ENCODE measurements around the gene ARHGAP27.
A peak's percentile ranks its signal among the peaks of the same experiment; 100 is the strongest.

ARHGAP27 gene

DNA sequence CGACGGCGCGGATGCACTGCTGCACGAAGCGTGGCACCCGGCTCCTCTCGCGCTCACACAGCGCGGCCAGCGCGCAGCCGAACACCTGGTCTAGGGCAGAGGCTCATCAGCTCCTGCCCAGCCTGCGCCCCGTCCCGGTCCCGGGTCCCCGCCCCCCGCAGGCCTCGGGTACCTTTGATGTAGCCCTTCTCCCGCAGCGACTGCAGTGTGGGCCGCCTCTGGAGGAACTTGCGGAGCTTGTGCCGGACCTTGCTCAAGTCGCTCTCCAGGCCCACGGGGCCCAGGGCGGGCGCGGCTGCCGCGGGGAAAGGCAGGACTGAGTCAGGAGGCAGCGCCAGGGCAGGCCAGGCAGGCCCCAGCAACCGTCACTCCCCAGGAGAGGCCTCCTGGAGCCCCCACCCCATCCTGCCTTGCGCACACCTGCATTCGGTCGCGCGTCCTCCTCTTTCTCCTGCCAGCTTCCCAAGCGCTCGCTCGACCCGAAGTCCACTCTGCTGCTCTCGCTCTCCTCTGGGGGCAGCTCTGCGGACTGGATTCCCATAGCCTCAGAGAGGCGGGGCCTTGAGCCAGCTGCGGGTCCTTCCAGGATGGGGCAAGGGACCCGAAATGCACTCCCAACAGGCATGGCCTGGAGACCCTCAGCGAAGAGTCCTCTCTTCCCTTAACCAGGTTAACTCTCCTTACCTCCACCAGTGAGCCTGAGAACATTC is 36.0 kb downstream of the ARHGAP27 start:
- H2AK5ac ChIP-seq (ENCODE audit: low read length, severe bottlenecking): no peak overlapping the region
- no peak overlapping the region for H3K23ac ChIP-seq (ENCODE audit: low read length in 2 of 2)
- peaks cover 15 to 27% of the 10 kb centered on the region in 2 experiments for H3K36me3 ChIP-seq (ENCODE audit: control insufficient read depth in 1 of 2, insufficient read depth in 2 of 2, low read depth in 1 of 2, low read length in 2 of 2)
- peaks cover 0 to 10% of the 10 kb centered on the region in 2 experiments for H3K27me3 ChIP-seq (ENCODE audit: control insufficient read depth in 1 of 2, insufficient read depth in 1 of 2, low read length in 2 of 2)
- no peaks in the 10 kb centered on the region for H3K79me1 ChIP-seq (replicated peaks; ENCODE audit: low read length, poor library complexity, severe bottlenecking)
- H2BK12ac ChIP-seq (ENCODE audit: low read length in 2 of 2): no peak overlapping the region
- H3K14ac ChIP-seq (ENCODE audit: low read length in 2 of 2): no peak overlapping the region
- no peak for DNase-seq
- H3K9me3 ChIP-seq (ENCODE audit: control insufficient read depth, low read length): no peaks in the 10 kb centered on the region
- H2BK120ac ChIP-seq (ENCODE audit: low read depth, low read length): no peak overlapping the region
- no peak overlapping the region for H3K4ac ChIP-seq (ENCODE audit: low read depth in 1 of 2, low read length in 2 of 2)
- no peak overlapping the region for H3K4me2 ChIP-seq (ENCODE audit: low read length, poor library complexity, severe bottlenecking)
- no peak overlapping the region for H3K9ac ChIP-seq (ENCODE audit: low read length)
- H3K27ac ChIP-seq (ENCODE audit: low read length, poor library complexity, severe bottlenecking): no peak overlapping the region
- H4K91ac ChIP-seq (ENCODE audit: low read length): no peak overlapping the region
- H2BK5ac ChIP-seq (ENCODE audit: low read depth, low read length, poor library complexity, severe bottlenecking): no peak overlapping the region
- no peak overlapping the region for H2AFZ ChIP-seq (ENCODE audit: low read depth, low read length)
- no peak overlapping the region for H3K4me3 ChIP-seq (ENCODE audit: insufficient read depth in 1 of 2, low read depth in 1 of 2, low read length in 2 of 2)
- H4K8ac ChIP-seq (ENCODE audit: low read length): no peak overlapping the region
- peaks cover 9% of the 10 kb centered on the region for H3K4me1 ChIP-seq (ENCODE audit: control insufficient read depth, insufficient read depth, low read depth, low read length)
- H3K18ac ChIP-seq (ENCODE audit: low read depth in 1 of 2, low read length in 2 of 2): no peak overlapping the region
- WGBS: 97% methylated on average over 50 of the region's 50 CpGs
- H2BK15ac ChIP-seq (ENCODE audit: low read depth, poor library complexity, severe bottlenecking): no peak overlapping the region

GRCh38 chr17:45395569-45396415 is 36.9 kb downstream of the ARHGAP27 start:
- H4K8ac ChIP-seq (ENCODE audit: low read length): peak overlapping the region; percentile 89

DNA sequence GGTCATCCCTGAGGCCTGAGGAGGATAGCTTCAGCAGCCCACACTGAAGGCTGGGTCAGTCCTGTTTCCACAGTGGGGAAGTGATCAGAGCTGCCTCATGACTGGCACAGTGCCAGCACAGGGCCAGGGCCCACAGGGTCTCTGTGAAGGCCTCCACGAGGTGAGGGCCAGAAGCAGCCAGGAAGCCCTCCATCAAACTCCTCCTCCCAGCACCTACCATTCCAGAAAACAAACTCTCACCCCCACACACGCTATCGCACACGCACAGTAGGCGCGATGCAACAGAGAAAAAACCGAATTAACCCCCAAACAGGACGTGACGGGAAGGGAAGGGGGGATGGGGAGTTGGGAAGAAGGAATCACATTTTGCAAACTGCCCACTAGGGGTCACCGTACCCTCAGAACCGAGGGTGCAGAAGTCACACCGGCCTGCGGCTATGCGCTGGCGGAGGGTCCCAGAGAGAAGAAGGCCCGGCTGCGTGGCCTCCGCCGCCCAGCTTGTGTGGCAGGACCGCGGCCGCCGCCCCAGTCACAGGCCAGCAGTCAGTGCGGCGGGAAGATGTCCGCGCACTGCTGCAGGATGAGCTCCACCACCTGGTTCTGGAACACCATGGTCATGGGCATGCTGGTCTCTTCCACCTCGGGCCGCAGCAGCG is 37.6 kb downstream of the ARHGAP27 start:
- WGBS: 18% methylated on average over 24 of the region's 30 CpGs
- peak; percentile 81 for DNase-seq

More at GRCh38 chr17:45395569-45396415, 36.9 kb downstream of the ARHGAP27 start:
- Histone ChIP-seq H3K9ac (ENCODE audit: low read length) (peak overlapping the region; percentile 57), H3K18ac (ENCODE audit: low read depth in 1 of 2, low read length in 2 of 2) (peak overlapping the region in 1 of 2 experiments; percentile 29), H3K79me1 (replicated peaks; ENCODE audit: low read length, poor library complexity, severe bottlenecking) (no peaks in the 10 kb centered on the region), H2AK5ac (ENCODE audit: low read length, severe bottlenecking) (no peak overlapping the region), H2BK5ac (ENCODE audit: low read depth, low read length, poor library complexity, severe bottlenecking) (no peak overlapping the region), H3K23ac (ENCODE audit: low read length in 2 of 2) (no peak overlapping the region), H2BK15ac (ENCODE audit: low read depth, poor library complexity, severe bottlenecking) (no peak overlapping the region), H3K9me3 (ENCODE audit: control insufficient read depth, low read length) (no peaks in the 10 kb centered on the region), H3K4me3 (ENCODE audit: insufficient read depth in 1 of 2, low read depth in 1 of 2, low read length in 2 of 2) (peak overlapping the region in 1 of 2 experiments; percentile 47), H3K4ac (ENCODE audit: low read depth in 1 of 2, low read length in 2 of 2) (no peak overlapping the region), H2AFZ (ENCODE audit: low read depth, low read length) (peak overlapping the region; percentile 55), H3K27ac (ENCODE audit: low read length, poor library complexity, severe bottlenecking) (no peak overlapping the region), H3K4me2 (ENCODE audit: low read length, poor library complexity, severe bottlenecking) (peak overlapping the region; percentile 12), H2BK12ac (ENCODE audit: low read length in 2 of 2) (no peak overlapping the region), H2BK120ac (ENCODE audit: low read depth, low read length) (peak overlapping the region; percentile 13), H3K27me3 (ENCODE audit: control insufficient read depth in 1 of 2, insufficient read depth in 1 of 2, low read length in 2 of 2) (peaks cover 0 to 15% of the 10 kb centered on the region in 2 experiments), H3K4me1 (ENCODE audit: control insufficient read depth, insufficient read depth, low read depth, low read length) (peaks cover 9% of the 10 kb centered on the region), H4K91ac (ENCODE audit: low read length) (peak overlapping the region; percentile 70), H3K36me3 (ENCODE audit: control insufficient read depth in 1 of 2, insufficient read depth in 2 of 2, low read depth in 1 of 2, low read length in 2 of 2) (peaks cover 15 to 21% of the 10 kb centered on the region in 2 experiments), H3K14ac (ENCODE audit: low read length in 2 of 2) (no peak overlapping the region)
- DNase-seq: no peak
- 94% methylated on average over 59 of the region's 60 CpGs for WGBS

More for the DNA sequence above, 37.6 kb downstream of the ARHGAP27 start:
- Histone ChIP-seq H3K9me3 (ENCODE audit: control insufficient read depth, low read length) (no peaks in the 10 kb centered on the region), H3K27ac (ENCODE audit: low read length, poor library complexity, severe bottlenecking) (no peak overlapping the region), H2AFZ (ENCODE audit: low read depth, low read length) (peak overlapping the region; percentile 55), H3K4ac (ENCODE audit: low read depth in 1 of 2, low read length in 2 of 2) (no peak overlapping the region), H4K91ac (ENCODE audit: low read length) (peak overlapping the region; percentile 70), H2BK12ac (ENCODE audit: low read length in 2 of 2) (peak overlapping the region; percentile 40 to 75), H2BK120ac (ENCODE audit: low read depth, low read length) (peak overlapping the region; percentile 19), H3K4me1 (ENCODE audit: control insufficient read depth, insufficient read depth, low read depth, low read length) (peaks cover 9% of the 10 kb centered on the region), H3K4me2 (ENCODE audit: low read length, poor library complexity, severe bottlenecking) (peak overlapping the region; percentile 12), H4K8ac (ENCODE audit: low read length) (peak overlapping the region; percentile 89), H3K23ac (ENCODE audit: low read length in 2 of 2) (no peak overlapping the region), H3K18ac (ENCODE audit: low read depth in 1 of 2, low read length in 2 of 2) (peak overlapping the region; percentile 29 to 62), H2BK5ac (ENCODE audit: low read depth, low read length, poor library complexity, severe bottlenecking) (no peak overlapping the region), H3K79me1 (replicated peaks; ENCODE audit: low read length, poor library complexity, severe bottlenecking) (no peaks in the 10 kb centered on the region), H3K14ac (ENCODE audit: low read length in 2 of 2) (no peak overlapping the region), H3K27me3 (ENCODE audit: control insufficient read depth in 1 of 2, insufficient read depth in 1 of 2, low read length in 2 of 2) (peaks cover 0 to 15% of the 10 kb centered on the region in 2 experiments), H2BK15ac (ENCODE audit: low read depth, poor library complexity, severe bottlenecking) (no peak overlapping the region), H2AK5ac (ENCODE audit: low read length, severe bottlenecking) (no peak overlapping the region), H3K9ac (ENCODE audit: low read length) (peak overlapping the region; percentile 57), H3K36me3 (ENCODE audit: control insufficient read depth in 1 of 2, insufficient read depth in 2 of 2, low read depth in 1 of 2, low read length in 2 of 2) (peaks cover 15 to 21% of the 10 kb centered on the region in 2 experiments), H3K4me3 (ENCODE audit: insufficient read depth in 1 of 2, low read depth in 1 of 2, low read length in 2 of 2) (peak overlapping the region in 1 of 2 experiments; percentile 47)

Measured in mesenchymal stem cell (in vitro differentiated cells and primary cell).